Central memory CD8-positive, alpha-beta T cell (primary cell): ENCODE data around the gene TUBGCP6.

Experiments
- ATAC-seq: fragments of 150-1000 bp; cut with Tn5 transposase; replicated peaks from 2 replicates; pipeline ENCODE4 v1.10.0; 2022; ENCODE audit warnings: mild to moderate bottlenecking, moderate FRiP score, moderate number of reproducible peaks; ENCODE audit not compliant: poor library complexity, severe bottlenecking; ENCODE audit errors: extremely low read depth
- DNase-seq, 2 donors: peaks; one replicate each; pipeline ENCODE4 v3.0.0; 2021; ENCODE audit warnings: low spot score in 2 of 2
- H3K27ac Mint-ChIP-seq: one replicate; pipeline ENCODE4 v1.8.0; 2022; ENCODE audit warnings: low read depth, mild to moderate bottlenecking, moderate library complexity, mixed read lengths
- H3K27me3 Mint-ChIP-seq: one replicate; pipeline ENCODE4 v1.8.0; 2022; ENCODE audit warnings: mixed read lengths
- H3K36me3 Mint-ChIP-seq: one replicate; pipeline ENCODE4 v1.8.0; 2022; ENCODE audit warnings: mild to moderate bottlenecking, moderate library complexity, mixed read lengths; ENCODE audit not compliant: insufficient read depth
- H3K4me1 Mint-ChIP-seq: one replicate; pipeline ENCODE4 v1.8.0; 2022; ENCODE audit warnings: mixed read lengths
- H3K4me3 Mint-ChIP-seq: one replicate; pipeline ENCODE4 v1.8.0; 2022; ENCODE audit warnings: mild to moderate bottlenecking, moderate library complexity, mixed read lengths
- H3K9me3 Mint-ChIP-seq: one replicate; pipeline ENCODE4 v1.8.0; 2022; ENCODE audit warnings: mixed read lengths

Gene TUBGCP6

GRCh38 chr22:50175921-50176849 lies 68.6 kb downstream of the TUBGCP6 start:
- Mint-ChIP-seq H3K36me3 (peaks cover 4% of the 10 kb centered on the region), H3K9me3 (no peaks in the 10 kb centered on the region), H3K27me3 (peaks cover 37% of the 10 kb centered on the region), H3K4me3 (no peak overlapping the region), H3K27ac (no peak overlapping the region), H3K4me1 (peaks cover 10% of the 10 kb centered on the region)
- ATAC-seq (no peak), DNase-seq (no peak)

- H3K27ac Mint-ChIP-seq: no peak overlapping the region
- H3K27me3 Mint-ChIP-seq: peaks cover 42% of the 10 kb centered on the region
- peaks cover 7% of the 10 kb centered on the region for H3K4me1 Mint-ChIP-seq
- no peaks in the 10 kb centered on the region for H3K9me3 Mint-ChIP-seq
- ATAC-seq (no peak), DNase-seq (no peak)
- H3K36me3 Mint-ChIP-seq: peaks cover 4% of the 10 kb centered on the region
- H3K4me3 Mint-ChIP-seq: no peak overlapping the region
Observed at GRCh38 chr22:50175191-50175461, 69.7 kb downstream of the TUBGCP6 start.

- Mint-ChIP-seq H3K27ac (no peak overlapping the region), H3K27me3 (peaks cover 38% of the 10 kb centered on the region), H3K4me1 (peaks cover 2% of the 10 kb centered on the region), H3K36me3 (peaks cover 4% of the 10 kb centered on the region), H3K4me3 (no peak overlapping the region), H3K9me3 (no peaks in the 10 kb centered on the region)
- ATAC-seq: no peak
- no peak for DNase-seq
Observed at GRCh38 chr22:50174382-50175190, 70.2 kb downstream of the TUBGCP6 start.

GRCh38 chr22:50173983-50174355 lies 70.9 kb downstream of the TUBGCP6 start:
- H3K4me1 Mint-ChIP-seq: peaks cover 6% of the 10 kb centered on the region
- H3K27ac Mint-ChIP-seq: no peak overlapping the region
- no peak overlapping the region for H3K4me3 Mint-ChIP-seq
- ATAC-seq (no peak), DNase-seq (no peak)
- peaks cover 41% of the 10 kb centered on the region for H3K27me3 Mint-ChIP-seq
- no peaks in the 10 kb centered on the region for H3K9me3 Mint-ChIP-seq
- H3K36me3 Mint-ChIP-seq: peaks cover 5% of the 10 kb centered on the region

- DNase-seq (no peak), ATAC-seq (no peak)
- peaks cover 46% of the 10 kb centered on the region for H3K27me3 Mint-ChIP-seq
- no peak overlapping the region for H3K4me3 Mint-ChIP-seq
- H3K27ac Mint-ChIP-seq: no peak overlapping the region
- peaks cover 5% of the 10 kb centered on the region for H3K36me3 Mint-ChIP-seq
- H3K4me1 Mint-ChIP-seq: peaks cover 7% of the 10 kb centered on the region
- H3K9me3 Mint-ChIP-seq: no peaks in the 10 kb centered on the region
Observed at GRCh38 chr22:50173311-50173982, 71.4 kb downstream of the TUBGCP6 start.

GRCh38 chr22:50171965-50172421 lies 72.8 kb downstream of the TUBGCP6 start:
- H3K4me3 Mint-ChIP-seq: peak overlapping the region; percentile 43
- ATAC-seq: no peak
- no peak overlapping the region for H3K27ac Mint-ChIP-seq
- H3K36me3 Mint-ChIP-seq: peaks cover 5% of the 10 kb centered on the region
- H3K9me3 Mint-ChIP-seq: no peaks in the 10 kb centered on the region
- H3K4me1 Mint-ChIP-seq: peaks cover 7% of the 10 kb centered on the region
- no peak for DNase-seq
- H3K27me3 Mint-ChIP-seq: peaks cover 57% of the 10 kb centered on the region

- H3K4me1 Mint-ChIP-seq: peaks cover 7% of the 10 kb centered on the region
- H3K27ac Mint-ChIP-seq: no peak overlapping the region
- H3K36me3 Mint-ChIP-seq: peaks cover 4% of the 10 kb centered on the region
- DNase-seq: no peak
- peaks cover 57% of the 10 kb centered on the region for H3K27me3 Mint-ChIP-seq
- H3K9me3 Mint-ChIP-seq: no peaks in the 10 kb centered on the region
- ATAC-seq: no peak
- peak overlapping the region; percentile 73 for H3K4me3 Mint-ChIP-seq
Observed at GRCh38 chr22:50171319-50171964, 73.4 kb downstream of the TUBGCP6 start.

GRCh38 chr22:50170453-50171318 lies 74.1 kb downstream of the TUBGCP6 start, which contains the start of gene PANX2:
PANX2 (plus strand) TSS chr22:50170731; CDS start chr22:50170731, 0 bp downstream.
- peaks cover 7% of the 10 kb centered on the region for H3K4me1 Mint-ChIP-seq
- H3K36me3 Mint-ChIP-seq: peaks cover 4% of the 10 kb centered on the region
- H3K4me3 Mint-ChIP-seq: peak within 1 kb of the TSS; percentile 73
- no peaks in the 10 kb centered on the region for H3K9me3 Mint-ChIP-seq
- peaks cover 57% of the 10 kb centered on the region for H3K27me3 Mint-ChIP-seq
- no peak within 1 kb of the TSS for H3K27ac Mint-ChIP-seq
- no peak for ATAC-seq
- no peak for DNase-seq

GRCh38 chr22:50169774-50170341 lies 75.0 kb downstream of the TUBGCP6 start:
- Mint-ChIP-seq H3K4me1 (peaks cover 7% of the 10 kb centered on the region), H3K27ac (no peak overlapping the region), H3K9me3 (no peaks in the 10 kb centered on the region), H3K36me3 (peaks cover 4% of the 10 kb centered on the region), H3K27me3 (peaks cover 57% of the 10 kb centered on the region), H3K4me3 (peak overlapping the region; percentile 72)
- ATAC-seq: peak; percentile 28
- no peak for DNase-seq

- DNase-seq (no peak), ATAC-seq (no peak)
- Mint-ChIP-seq H3K4me3 (peak overlapping the region; percentile 72), H3K36me3 (peaks cover 4% of the 10 kb centered on the region), H3K27me3 (peaks cover 61% of the 10 kb centered on the region), H3K27ac (no peak overlapping the region), H3K9me3 (no peaks in the 10 kb centered on the region), H3K4me1 (peaks cover 7% of the 10 kb centered on the region)
Observed at GRCh38 chr22:50169181-50169759, 75.6 kb downstream of the TUBGCP6 start.
